Stimulated activated CD8-positive, alpha-beta memory T cell treated with anti-CD3 and anti-CD28 coated beads, Interleukin-4, amount 100 ng/mL, for 48 hours (primary cell): ENCODE data around the gene GSG1L.
A peak's percentile ranks its signal among the peaks of the same experiment; 100 is the strongest.

Source experiments
- DNase-seq: peaks from one replicate; pipeline ENCODE4 v3.0.0-alpha.2; 2020

The GSG1L gene

GRCh38 chr16:28063591-28064061 lies at the start of gene GSG1L:
TSS of gene GSG1L (minus strand) at chr16:28063714. CDS start at chr16:28063424, 290 bp downstream.
- DNase-seq = no peak

GRCh38 chr16:28112908-28113307 lies 49.4 kb upstream of the GSG1L start:
- DNase-seq = peak; percentile 52

- no peak for DNase-seq
Observed at GRCh38 chr16:28110977-28111376, 47.5 kb upstream of the GSG1L start.

GRCh38 chr16:28110479-28110878 lies 47.0 kb upstream of the GSG1L start:
- no peak for DNase-seq

DNA sequence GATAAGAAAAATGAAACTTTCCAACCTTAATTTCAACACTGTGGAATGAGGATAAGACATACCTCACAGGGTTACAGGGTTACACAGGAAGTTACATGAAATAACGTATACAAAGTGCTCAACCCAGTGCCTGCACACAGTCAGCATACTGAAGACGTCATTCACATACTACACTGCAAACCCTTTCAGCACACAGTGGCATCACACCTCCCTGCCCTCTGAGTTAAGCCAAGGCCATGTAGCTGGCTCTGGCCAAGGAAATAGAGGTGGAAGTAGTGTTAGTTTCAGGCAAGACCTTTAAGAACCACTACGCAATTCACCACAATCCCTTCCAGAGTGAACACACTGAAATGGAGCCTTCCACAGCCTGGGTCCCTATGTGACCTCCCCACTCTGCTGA lies 46.6 kb upstream of the GSG1L start:
- DNase-seq = no peak

DNA sequence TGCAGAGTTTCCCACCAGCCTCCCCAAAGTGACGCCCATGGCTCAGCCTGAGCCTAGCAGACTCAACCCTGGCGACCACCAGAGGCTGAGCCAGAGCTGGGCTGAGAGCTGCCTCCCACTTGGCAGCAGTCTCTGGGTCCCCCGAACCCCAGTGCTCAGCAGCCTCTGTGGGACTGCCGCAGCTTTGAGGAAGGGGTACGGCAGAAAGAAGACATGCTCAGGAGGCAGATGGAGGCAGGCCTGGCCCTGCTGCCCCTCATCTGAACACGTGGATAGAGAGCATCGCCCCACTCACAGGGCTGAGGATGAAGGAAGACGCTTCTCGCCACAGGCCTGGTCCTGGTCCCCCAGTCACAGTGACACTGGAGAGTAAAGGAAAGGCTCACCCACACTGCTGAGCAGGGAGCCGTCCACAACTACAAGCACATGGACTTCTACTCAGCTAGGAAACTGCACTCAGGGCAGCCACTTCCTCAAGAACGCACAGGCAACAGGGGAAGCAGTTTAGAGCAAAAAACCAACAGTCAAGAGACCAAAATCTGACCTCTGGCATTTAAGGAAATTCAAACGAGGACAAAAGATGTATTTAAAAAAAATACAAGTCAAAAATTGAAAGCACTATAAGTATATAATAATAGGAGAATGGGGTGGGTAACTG lies 45.2 kb upstream of the GSG1L start:
- DNase-seq = no peak

GRCh38 chr16:28107232-28107631 lies 43.7 kb upstream of the GSG1L start:
- DNase-seq = no peak

- DNase-seq = no peak
Observed at GRCh38 chr16:28106467-28107215, 43.1 kb upstream of the GSG1L start.

DNA sequence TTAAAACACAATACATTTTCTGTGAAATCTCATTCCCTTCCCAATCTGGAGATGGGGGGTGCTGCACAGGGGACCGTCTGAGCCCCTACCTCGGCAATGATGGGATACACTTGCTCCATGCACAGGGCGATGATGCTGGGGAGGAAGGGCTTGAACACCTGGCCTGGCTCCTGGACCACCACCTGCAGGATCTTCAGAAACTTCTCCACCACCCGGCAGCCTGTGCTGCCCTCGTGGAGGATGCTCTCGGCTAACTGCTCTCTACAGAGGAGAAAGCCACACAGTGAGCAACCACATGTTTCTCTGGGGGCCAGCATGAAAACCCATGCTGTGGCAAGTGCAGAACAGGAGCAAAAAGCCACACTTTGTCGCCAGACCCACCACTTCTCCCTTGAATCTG lies 42.4 kb upstream of the GSG1L start:
- no peak for DNase-seq

- DNase-seq = no peak
Observed at GRCh38 chr16:28105297-28105696, 41.8 kb upstream of the GSG1L start.

- no peak for DNase-seq
Observed at GRCh38 chr16:28104404-28104803, 40.9 kb upstream of the GSG1L start.

DNA sequence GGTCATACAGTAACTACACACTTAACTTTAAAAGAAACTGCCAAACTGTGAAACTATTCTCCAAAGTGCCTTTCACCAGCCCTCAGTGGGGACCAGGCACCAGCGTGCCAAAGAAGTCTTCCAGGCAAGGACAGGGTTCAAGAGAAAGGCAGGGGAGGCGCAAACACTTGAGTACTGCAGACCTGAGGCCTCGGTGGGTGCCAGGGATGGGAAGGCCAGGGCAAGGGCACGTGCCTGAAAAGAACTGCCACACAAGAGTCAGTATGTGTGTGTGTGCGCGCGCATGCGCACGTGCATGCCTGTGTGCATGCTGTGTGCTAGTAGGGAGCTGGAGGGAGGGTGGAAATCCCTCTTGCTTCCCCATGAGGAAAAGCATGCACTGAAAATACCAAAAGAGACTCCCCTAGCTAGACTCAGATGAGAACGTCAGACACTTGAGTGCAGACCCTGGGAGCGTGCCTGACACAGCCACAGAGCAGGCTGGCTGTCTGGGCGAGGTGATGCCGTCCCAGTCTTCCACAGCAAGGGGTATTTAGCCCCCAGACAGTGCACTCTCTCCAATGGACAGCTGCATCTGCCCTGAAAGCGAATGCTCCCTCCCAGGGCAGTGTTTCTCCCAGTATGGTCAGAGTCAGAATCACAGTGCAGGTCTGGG lies 40.1 kb upstream of the GSG1L start:
- no peak for DNase-seq

- DNase-seq = no peak
Observed at GRCh38 chr16:28101533-28101890, 38.0 kb upstream of the GSG1L start.

DNA sequence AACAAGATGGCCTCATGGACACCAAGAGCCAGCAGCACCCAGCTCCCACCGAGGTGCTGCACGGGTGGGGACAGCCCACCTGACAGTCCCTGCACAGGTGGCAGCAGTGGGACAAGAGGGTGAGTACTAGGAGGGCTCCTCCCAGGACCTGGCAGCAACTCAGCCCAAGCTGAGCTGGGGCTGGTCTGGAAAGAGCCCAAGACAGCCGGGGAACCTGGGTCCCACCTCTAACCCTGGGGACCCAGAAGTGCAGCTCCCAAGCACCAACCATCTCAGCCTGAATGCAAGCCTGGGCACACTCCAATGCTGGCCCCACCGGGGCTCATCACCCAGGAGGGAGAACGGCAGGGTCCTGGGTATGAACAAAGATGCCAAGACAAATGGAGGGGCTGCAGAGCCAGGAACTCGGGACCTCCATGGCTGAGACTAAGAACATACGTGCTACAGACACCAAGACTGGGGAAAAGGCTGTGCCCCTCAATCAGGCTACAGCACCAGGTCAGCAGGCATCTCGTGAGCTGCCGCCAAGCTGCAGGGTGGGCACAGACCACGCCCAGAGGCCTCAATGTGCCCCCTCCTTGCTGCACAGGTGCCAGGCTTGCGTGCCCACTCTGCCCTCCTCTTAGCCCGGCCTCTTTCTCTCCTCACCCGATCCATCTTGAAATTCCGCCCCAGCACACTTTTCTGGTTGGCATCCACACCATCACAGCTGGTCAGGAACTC lies 37.5 kb upstream of the GSG1L start:
- DNase-seq = no peak

GRCh38 chr16:28098959-28099945 lies 35.7 kb upstream of the GSG1L start:
- no peak for DNase-seq

- no peak for DNase-seq
Observed at GRCh38 chr16:28098171-28098958, 34.9 kb upstream of the GSG1L start.

DNA sequence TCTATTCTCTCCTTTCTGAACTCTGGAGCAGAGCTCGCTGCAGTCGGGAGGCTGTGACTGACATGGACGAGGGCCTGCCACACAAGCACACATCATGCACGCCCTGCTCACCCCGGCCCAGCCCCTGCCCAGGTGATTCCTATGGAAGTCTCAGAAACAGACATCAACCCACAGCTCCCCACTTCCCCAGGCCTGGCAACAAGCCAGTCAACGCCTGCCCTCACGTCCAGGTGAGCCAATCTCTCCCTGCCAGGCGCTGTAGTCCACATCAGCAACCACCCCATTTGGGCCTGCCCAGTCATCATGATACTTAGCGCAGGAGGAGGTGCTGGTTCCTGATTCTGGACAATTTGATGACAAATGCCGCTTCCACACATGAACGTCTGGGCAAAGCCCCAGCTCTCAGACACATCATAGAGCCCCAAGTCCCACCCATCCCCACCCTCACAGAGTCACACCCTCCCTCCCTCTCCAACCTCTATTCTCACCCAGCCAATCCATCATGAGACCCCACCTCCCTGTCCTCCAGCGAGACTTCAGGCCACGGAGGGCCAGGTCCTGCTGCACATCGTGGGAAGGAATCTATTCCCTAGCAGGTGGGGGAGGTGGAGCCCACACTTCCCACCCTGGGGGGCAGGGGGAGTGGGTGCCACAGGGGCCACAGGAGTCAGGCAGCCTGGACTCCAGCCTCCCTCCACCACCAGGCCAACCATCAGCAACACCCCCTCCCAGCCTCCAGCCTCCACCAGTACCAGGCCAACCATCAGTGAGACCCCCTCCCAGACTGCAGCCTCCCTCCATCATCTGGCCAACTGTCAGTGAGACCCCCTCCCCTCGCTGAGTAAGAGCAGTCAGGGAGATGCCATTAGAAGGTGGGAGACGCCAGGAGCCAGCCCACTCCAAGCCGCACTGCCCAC lies 33.7 kb upstream of the GSG1L start:
- DNase-seq = no peak

- no peak for DNase-seq
Observed at GRCh38 chr16:28093385-28093725, 29.8 kb upstream of the GSG1L start.

- no peak for DNase-seq
Observed at GRCh38 chr16:28092721-28093384, 29.3 kb upstream of the GSG1L start.

GRCh38 chr16:28091656-28092055 lies 28.1 kb upstream of the GSG1L start:
- DNase-seq = no peak
